Liver (tissue), 3 donors: ENCODE data around the gene CTSC.

Experiments
- CTCF ChIP-seq: fragments of 150-350 bp; IDR thresholded peaks from 2 replicates; pipeline ENCODE4 v1.5.1; 2017; ENCODE audit warnings: improper control_type of control experiment, low read depth, low read length; ENCODE audit not compliant: missing input control
- EGR1 ChIP-seq, 2 donors: IDR thresholded peaks; 2 replicates each; pipeline ENCODE4 v1.6.1; 2016 to 2018; ENCODE audit warnings: antibody characterized with exemption in 2 of 2, low read depth in 2 of 2
- FOXA1 ChIP-seq: IDR thresholded peaks from 2 replicates; pipeline ENCODE4 v1.6.1; 2016; ENCODE audit warnings: antibody characterized with exemption
- GABPA ChIP-seq, 2 donors: IDR thresholded peaks in 1 of 2; conservative IDR thresholded peaks in 1 of 2; 2 replicates each; pipeline ENCODE4 v1.6.1; 2016; ENCODE audit warnings: antibody characterized with exemption in 2 of 2, mild to moderate bottlenecking in 1 of 2, moderate library complexity in 1 of 2
- JUND ChIP-seq, 2 donors: IDR thresholded peaks; 2 replicates each; pipeline ENCODE4 v1.6.1; 2016; ENCODE audit warnings: antibody characterized with exemption in 2 of 2
- MAX ChIP-seq: IDR thresholded peaks from 2 replicates; pipeline ENCODE4 v1.6.1; 2016; ENCODE audit warnings: antibody characterized with exemption
- RAD21 ChIP-seq, 2 donors: IDR thresholded peaks; 2 replicates each; pipeline ENCODE4 v1.6.1; 2016; ENCODE audit warnings: antibody characterized with exemption in 2 of 2, mild to moderate bottlenecking in 2 of 2
- TAF1 ChIP-seq: conservative IDR thresholded peaks from 2 replicates; pipeline ENCODE4 v1.6.1; 2016; ENCODE audit warnings: antibody characterized with exemption, mild to moderate bottlenecking
- YY1 ChIP-seq: IDR thresholded peaks from 2 replicates; pipeline ENCODE4 v1.6.1; 2016; ENCODE audit warnings: antibody characterized with exemption, mild to moderate bottlenecking
- TF ChIP-seq, protein P1 (sequence below): IDR thresholded peaks from 2 replicates; pipeline ENCODE4 v1.6.1; 2016; ENCODE audit warnings: antibody characterized with exemption
- TF ChIP-seq, protein P2 (sequence below): IDR thresholded peaks from 2 replicates; pipeline ENCODE4 v1.6.1; 2016; ENCODE audit warnings: antibody characterized with exemption, mild to moderate bottlenecking
- donor health status: healthy.
- donor health status: healthy.

DNA sequence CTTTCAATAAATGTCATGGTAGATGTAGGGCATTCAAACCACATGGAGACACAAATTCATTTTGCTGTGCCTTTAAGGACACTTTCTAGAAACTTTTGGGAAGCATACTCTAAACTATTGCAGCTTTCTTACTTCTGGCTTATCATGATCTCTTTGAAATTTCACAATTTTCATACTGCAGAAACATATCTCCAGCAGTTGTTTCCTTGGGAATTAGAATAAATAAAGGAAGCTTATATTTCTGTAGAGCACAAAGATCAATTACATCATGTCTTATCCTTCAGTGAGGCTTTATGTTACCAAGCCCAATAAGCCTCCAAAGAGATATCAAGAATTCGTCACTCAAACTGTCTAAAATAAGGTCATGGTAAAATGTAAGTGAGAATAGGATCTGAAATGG, 87.8 kb downstream of the CTSC start:
- no peak for TF ChIP-seq FOXA1
- no peak for TF ChIP-seq CTCF
- no peak for TF ChIP-seq TAF1
- TF ChIP-seq MAX, result no peak
- TF ChIP-seq JUND (IDR thresholded peaks at IDR 0.05), result no peak
- TF ChIP-seq RAD21 (IDR thresholded peaks at IDR 0.05), result no peak
- TF ChIP-seq, protein P1, sequence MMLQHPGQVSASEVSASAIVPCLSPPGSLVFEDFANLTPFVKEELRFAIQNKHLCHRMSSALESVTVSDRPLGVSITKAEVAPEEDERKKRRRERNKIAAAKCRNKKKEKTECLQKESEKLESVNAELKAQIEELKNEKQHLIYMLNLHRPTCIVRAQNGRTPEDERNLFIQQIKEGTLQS, result no peak
- TF ChIP-seq, protein P2, sequence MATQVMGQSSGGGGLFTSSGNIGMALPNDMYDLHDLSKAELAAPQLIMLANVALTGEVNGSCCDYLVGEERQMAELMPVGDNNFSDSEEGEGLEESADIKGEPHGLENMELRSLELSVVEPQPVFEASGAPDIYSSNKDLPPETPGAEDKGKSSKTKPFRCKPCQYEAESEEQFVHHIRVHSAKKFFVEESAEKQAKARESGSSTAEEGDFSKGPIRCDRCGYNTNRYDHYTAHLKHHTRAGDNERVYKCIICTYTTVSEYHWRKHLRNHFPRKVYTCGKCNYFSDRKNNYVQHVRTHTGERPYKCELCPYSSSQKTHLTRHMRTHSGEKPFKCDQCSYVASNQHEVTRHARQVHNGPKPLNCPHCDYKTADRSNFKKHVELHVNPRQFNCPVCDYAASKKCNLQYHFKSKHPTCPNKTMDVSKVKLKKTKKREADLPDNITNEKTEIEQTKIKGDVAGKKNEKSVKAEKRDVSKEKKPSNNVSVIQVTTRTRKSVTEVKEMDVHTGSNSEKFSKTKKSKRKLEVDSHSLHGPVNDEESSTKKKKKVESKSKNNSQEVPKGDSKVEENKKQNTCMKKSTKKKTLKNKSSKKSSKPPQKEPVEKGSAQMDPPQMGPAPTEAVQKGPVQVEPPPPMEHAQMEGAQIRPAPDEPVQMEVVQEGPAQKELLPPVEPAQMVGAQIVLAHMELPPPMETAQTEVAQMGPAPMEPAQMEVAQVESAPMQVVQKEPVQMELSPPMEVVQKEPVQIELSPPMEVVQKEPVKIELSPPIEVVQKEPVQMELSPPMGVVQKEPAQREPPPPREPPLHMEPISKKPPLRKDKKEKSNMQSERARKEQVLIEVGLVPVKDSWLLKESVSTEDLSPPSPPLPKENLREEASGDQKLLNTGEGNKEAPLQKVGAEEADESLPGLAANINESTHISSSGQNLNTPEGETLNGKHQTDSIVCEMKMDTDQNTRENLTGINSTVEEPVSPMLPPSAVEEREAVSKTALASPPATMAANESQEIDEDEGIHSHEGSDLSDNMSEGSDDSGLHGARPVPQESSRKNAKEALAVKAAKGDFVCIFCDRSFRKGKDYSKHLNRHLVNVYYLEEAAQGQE, result no peak
- TF ChIP-seq EGR1 (IDR thresholded peaks at IDR 0.05; ENCODE audit: low read depth in 2 of 2), result no peak
- TF ChIP-seq YY1, result no peak
- no peak for TF ChIP-seq GABPA (IDR thresholded peaks at IDR 0.05 in 1 of 2, conservative IDR thresholded peaks at IDR 0.05 in 1 of 2)
